Coronary artery (tissue), 2 donors: ENCODE results near the gene SCN2B.

ENCODE experiments used
- DNase-seq: peaks from one replicate; pipeline ENCODE4 v3.0.0-alpha.2; 2017; ENCODE audit warnings: low spot score
- H3K27ac ChIP-seq, 2 donors: fragments of 200-600 bp; sonication (generic); one replicate each; pipeline ENCODE4 v1.5.1; 2016 to 2019
- H3K4me3 ChIP-seq: fragments of 200-600 bp; sonication (generic); 2 replicates; pipeline ENCODE4 v1.5.1; 2016; ENCODE audit warnings: mild to moderate bottlenecking, moderate library complexity
- CTCF ChIP-seq: fragments of 200-600 bp; sonication (generic); IDR thresholded peaks from one replicate; pipeline ENCODE4 v1.5.1; 2019; ENCODE audit warnings: antibody characterized with exemption

SCN2B gene

GRCh38 chr11:118124929-118125535, 51.4 kb downstream of the SCN2B start:
- no peak for DNase-seq
- no peak for TF ChIP-seq CTCF
- H3K4me3 ChIP-seq, result no peak overlapping the region
- no peak overlapping the region for H3K27ac ChIP-seq

- DNase-seq, result no peak
- TF ChIP-seq CTCF, result no peak
- no peak overlapping the region for H3K4me3 ChIP-seq
- H3K27ac ChIP-seq, result no peak overlapping the region
Measured at GRCh38 chr11:118120793-118121192, 55.6 kb downstream of the SCN2B start.

- H3K27ac ChIP-seq, result no peak overlapping the region
- DNase-seq, result no peak
- no peak for TF ChIP-seq CTCF
- H3K4me3 ChIP-seq, result no peak overlapping the region
Measured at GRCh38 chr11:118117790-118118601, 58.4 kb downstream of the SCN2B start.

- Histone ChIP-seq H3K4me3 (no peak overlapping the region), H3K27ac (no peak overlapping the region)
- TF ChIP-seq CTCF, result no peak
- no peak for DNase-seq
Measured at GRCh38 chr11:118115048-118115447, 61.4 kb downstream of the SCN2B start.

GRCh38 chr11:118114266-118114665, 62.2 kb downstream of the SCN2B start:
- no peak for TF ChIP-seq CTCF
- no peak for DNase-seq
- H3K27ac ChIP-seq, result no peak overlapping the region
- H3K4me3 ChIP-seq, result no peak overlapping the region

GRCh38 chr11:118112711-118113430, 63.6 kb downstream of the SCN2B start:
- TF ChIP-seq CTCF, result no peak
- H3K27ac ChIP-seq, result no peak overlapping the region
- no peak for DNase-seq
- H3K4me3 ChIP-seq, result no peak overlapping the region
